GM12872 (cell line): ENCODE data around the gene ADCY6.

Experiments used
- TF ChIP-seq, protein P1 (sequence below): IDR thresholded peaks from 3 replicates; pipeline ENCODE4 v1.5.1; 2011; ENCODE audit warnings: low read depth, mild to moderate bottlenecking, low read length, moderate library complexity; ENCODE audit not compliant: insufficient read depth

ADCY6 gene

DNA sequence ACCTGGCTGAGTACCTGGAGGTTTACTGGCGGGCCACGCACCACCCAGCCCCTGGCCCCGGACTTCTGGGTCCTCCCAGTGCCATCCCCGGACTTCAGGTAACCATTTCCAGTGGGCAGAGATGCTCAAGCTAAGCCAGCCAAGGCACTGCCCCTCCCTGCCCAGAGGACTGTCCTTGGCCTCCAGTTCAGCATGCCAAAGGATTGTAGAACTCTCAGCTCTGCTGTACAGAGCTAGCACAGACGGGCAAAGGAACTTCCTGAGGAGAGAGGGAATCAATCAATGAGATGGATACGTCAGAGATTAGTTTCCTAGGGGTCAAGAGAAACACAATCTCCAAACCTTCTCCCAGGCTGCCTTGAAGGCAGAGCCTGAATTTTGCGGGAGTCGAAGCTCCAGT, 38.1 kb upstream of the ADCY6 start:
- TF ChIP-seq, protein P1, sequence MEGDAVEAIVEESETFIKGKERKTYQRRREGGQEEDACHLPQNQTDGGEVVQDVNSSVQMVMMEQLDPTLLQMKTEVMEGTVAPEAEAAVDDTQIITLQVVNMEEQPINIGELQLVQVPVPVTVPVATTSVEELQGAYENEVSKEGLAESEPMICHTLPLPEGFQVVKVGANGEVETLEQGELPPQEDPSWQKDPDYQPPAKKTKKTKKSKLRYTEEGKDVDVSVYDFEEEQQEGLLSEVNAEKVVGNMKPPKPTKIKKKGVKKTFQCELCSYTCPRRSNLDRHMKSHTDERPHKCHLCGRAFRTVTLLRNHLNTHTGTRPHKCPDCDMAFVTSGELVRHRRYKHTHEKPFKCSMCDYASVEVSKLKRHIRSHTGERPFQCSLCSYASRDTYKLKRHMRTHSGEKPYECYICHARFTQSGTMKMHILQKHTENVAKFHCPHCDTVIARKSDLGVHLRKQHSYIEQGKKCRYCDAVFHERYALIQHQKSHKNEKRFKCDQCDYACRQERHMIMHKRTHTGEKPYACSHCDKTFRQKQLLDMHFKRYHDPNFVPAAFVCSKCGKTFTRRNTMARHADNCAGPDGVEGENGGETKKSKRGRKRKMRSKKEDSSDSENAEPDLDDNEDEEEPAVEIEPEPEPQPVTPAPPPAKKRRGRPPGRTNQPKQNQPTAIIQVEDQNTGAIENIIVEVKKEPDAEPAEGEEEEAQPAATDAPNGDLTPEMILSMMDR: no peak

DNA sequence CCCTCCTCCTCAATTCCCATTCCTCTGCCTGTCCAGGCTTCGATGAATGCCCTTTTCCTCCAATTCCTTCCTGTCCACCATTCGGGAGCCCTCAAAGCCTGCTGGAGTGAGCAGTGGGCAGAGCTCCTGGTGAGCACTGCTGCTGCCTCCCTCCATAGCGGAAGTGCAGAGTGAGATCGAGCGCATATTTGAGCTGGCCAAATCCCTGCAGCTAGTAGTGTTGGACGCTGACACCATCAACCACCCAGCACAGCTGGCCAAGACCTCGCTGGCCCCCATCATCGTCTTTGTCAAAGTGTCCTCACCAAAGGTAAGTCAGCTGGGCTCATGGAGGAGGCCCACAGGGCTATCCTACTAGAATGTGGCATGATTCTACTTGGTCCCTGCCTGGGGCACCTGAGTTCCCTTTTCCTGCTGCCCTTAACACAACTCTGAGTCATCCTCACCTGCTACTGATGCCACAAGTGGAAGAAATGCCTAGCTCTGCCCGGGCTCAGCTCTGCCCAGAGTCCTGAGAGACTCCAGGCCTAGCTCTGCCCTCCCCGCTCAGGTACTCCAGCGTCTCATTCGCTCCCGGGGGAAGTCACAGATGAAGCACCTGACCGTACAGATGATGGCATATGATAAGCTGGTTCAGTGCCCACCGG, 37.4 kb upstream of the ADCY6 start:
- TF ChIP-seq, protein P1: no peak

DNA sequence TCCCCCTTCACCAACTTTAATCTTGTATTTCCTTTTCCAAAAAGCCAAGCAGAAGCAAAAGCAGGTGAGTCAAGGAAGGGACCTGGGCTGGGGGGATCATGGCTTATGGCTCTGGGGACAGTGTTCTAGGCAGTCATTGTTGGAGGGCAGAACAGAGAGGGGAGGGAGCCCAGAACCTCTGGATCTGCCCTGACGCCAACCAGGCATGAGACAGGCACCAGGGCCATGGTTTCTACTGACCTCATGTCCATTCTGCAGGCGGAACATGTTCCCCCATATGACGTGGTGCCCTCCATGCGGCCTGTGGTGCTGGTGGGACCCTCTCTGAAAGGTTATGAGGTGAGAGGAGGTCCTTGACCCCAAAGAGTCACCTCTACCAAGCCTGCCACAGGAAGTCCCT, 36.0 kb upstream of the ADCY6 start:
- TF ChIP-seq, protein P1: no peak

DNA sequence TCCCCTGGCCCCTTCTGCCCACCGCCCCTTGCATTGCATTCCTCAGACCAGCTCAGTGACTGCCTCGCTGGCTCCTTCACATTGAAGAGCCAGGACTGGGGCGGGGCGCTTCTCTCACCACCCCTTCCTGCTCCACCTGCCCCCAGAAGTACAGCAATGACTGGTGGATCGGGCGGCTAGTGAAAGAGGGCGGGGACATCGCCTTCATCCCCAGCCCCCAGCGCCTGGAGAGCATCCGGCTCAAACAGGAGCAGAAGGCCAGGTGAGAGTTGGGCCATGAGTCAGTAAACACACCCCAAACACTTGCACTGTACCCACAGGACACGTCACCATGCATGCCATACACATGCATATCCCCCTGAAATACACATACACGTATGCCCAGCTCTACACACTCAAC, 35.2 kb upstream of the ADCY6 start:
- TF ChIP-seq, protein P1: no peak

DNA sequence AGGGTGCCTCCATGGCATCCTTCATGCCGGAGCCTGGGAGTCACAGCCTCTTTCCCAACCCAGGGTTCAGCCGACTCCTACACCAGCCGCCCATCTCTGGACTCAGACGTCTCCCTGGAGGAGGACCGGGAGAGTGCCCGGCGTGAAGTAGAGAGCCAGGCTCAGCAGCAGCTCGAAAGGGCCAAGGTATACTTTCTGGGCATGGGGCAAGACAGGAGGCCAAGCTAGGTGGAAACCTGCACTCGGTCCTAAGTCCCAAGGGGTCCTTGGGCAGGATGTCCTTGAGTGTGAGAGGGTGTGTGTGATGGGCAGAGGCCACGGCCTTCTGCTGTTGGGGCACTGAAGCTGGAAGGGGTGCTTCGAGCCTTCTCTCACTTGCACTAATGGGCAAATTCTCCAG, 34.4 kb upstream of the ADCY6 start:
- TF ChIP-seq, protein P1: no peak

DNA sequence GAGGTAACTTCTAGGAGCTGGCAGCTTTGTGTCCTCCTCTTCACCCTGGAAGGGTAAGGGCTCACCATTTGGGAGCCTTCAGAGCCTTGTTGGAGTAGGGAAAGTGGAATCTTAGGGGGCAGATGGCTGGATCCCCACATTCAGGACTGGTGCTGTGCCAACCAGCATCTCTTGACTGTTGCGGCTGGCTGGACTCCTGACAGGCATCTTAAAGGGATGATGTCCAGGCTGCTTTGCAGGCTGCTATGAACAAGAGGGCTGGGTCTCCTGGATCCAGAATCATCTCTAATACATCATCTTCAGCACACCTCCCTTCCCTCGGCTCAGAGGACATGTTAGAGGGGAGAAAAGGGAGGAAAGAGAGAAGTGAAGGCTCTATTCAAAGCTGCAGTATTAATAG, 33.8 kb upstream of the ADCY6 start:
- TF ChIP-seq, protein P1: no peak

DNA sequence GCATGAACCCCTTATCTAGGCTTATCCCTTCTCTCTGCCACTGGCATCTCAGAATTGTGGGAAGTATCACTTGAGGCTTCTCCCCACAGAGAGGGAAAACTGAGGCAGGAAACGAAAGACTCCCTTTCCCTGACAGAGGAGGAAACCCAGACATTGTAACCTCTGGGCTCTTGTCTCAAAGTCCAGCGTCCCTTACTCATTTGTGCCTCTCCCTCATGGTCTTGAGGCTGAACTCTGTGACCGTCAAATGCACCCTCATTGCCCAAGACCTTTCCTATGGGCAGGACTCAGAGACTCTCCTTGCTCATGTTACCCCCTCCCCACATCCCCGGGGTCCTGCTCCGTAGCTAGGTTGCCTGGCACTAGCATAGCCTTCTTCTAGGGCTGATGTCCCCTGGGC, 33.2 kb upstream of the ADCY6 start:
- TF ChIP-seq, protein P1: no peak
